Psoas muscle (tissue), 8 donors: Measurements from ENCODE around the gene TGFBR2. TPM values are rescaled to one million over a fixed set of nuclear protein-coding genes. Genes with fewer than 3 reads are reported as not detected.
A peak's percentile ranks its signal among the peaks of the same experiment; 100 is the strongest.
"Not testable (repeated sequence)": the region's sequence is repeated elsewhere in the genome, so short reads cannot be mapped to it uniquely, and the experiment has no call there.

Source experiments
- ATAC-seq, 4 donors: fragments of 200-7000 bp; cut with Tn5 transposase; one replicate each; pipeline ENCODE4 v1.9.1; 2020; ENCODE audit warnings: moderate library complexity in 3 of 4, mild to moderate bottlenecking in 2 of 4
- DNase-seq, 2 donors: peaks; one replicate each; pipeline ENCODE4 v3.0.0-alpha.2; 2020
- H3K27ac ChIP-seq: fragments of 200-600 bp; one replicate; pipeline ENCODE4 v1.8.0; 2022
- H3K27me3 ChIP-seq, 3 donors: fragments of 200-600 bp in 1 of 3; one replicate each; pipeline versions ENCODE4 v1.6.1 to v1.8.0; 2013 to 2022; ENCODE audit warnings: low read length in 2 of 3, mild to moderate bottlenecking in 2 of 3, moderate library complexity in 1 of 3; ENCODE audit not compliant: insufficient read depth in 3 of 3
- H3K36me3 ChIP-seq, 2 donors: fragments of 200-600 bp in 1 of 2; one replicate each; pipeline versions ENCODE4 v1.6.1 to v1.8.0; 2013 to 2022; ENCODE audit warnings: low read depth in 1 of 2, mild to moderate bottlenecking in 1 of 2, moderate library complexity in 1 of 2; ENCODE audit not compliant: insufficient read depth in 1 of 2
- H3K4me1 ChIP-seq: fragments of 200-600 bp; one replicate; pipeline ENCODE4 v1.8.0; 2022
- H3K4me3 ChIP-seq: fragments of 200-600 bp; one replicate; pipeline ENCODE4 v1.8.0; 2022; ENCODE audit warnings: mild to moderate bottlenecking
- H3K9me3 ChIP-seq: fragments of 200-600 bp; one replicate; pipeline ENCODE4 v1.8.0; 2022
- CTCF ChIP-seq: fragments of 200-600 bp; IDR thresholded peaks from one replicate; pipeline ENCODE4 v1.8.0; 2022; ENCODE audit warnings: antibody characterized with exemption
- WGBS, 3 donors: extraction: QIAGEN DNeasy Blood & Tissue Kit; methylation state at CpG; one replicate each; pipeline versions ENCODE4 v1.1.6 to v1.1.7; 2013; 5-methylcytosine and 5-hydroxymethylcytosine counted together
- intact Hi-C, 2 donors: fragments of 100-400 bp; cut with DNase I; formaldehyde crosslinking; loops; one replicate each; pipeline versions ENCODE4 v1.11.0 to v1.14.2; 2022
- polyA plus RNA-seq, 3 donors: library from polyadenylated mRNA; stranded (reverse); fragments of 200-250 nt; gene quantifications; one replicate each; pipeline ENCODE4 v1.2.3, GENCODE V29; 2013
- total RNA-seq, 4 donors: library from RNA; stranded (reverse); fragmentation: NEBNext Ultra II Directional in 2 of 4; extraction: Animal tissue kit (Norgen Biotek cat#: 25700) in 2 of 4; gene quantifications; one replicate each; pipeline versions ENCODE4 v1.2.1 to v1.2.4, GENCODE V29; 2021 to 2023
- donor health status: healthy with polysubstance abuse.
- donor health status: DM: no; HTN: no; CAD: no; lungs with moderate emphysema.
- donor health status: Bipolar disorder and iron deficiency.
- donor health status: healthy.
- donor health status: DM: yes; HTN: yes; CAD: no.
- donor health status: DM: no; HTN: no; CAD: no.
- donor health status: DM: no; HTN: no; CAD: no.
- donor health status: DM: yes; HTN: yes; CAD: no.

The TGFBR2 gene
- total and polyA plus RNA-seq, 7 donors, result 19.7 to 58.8 (median 42.6) TPM

DNA sequence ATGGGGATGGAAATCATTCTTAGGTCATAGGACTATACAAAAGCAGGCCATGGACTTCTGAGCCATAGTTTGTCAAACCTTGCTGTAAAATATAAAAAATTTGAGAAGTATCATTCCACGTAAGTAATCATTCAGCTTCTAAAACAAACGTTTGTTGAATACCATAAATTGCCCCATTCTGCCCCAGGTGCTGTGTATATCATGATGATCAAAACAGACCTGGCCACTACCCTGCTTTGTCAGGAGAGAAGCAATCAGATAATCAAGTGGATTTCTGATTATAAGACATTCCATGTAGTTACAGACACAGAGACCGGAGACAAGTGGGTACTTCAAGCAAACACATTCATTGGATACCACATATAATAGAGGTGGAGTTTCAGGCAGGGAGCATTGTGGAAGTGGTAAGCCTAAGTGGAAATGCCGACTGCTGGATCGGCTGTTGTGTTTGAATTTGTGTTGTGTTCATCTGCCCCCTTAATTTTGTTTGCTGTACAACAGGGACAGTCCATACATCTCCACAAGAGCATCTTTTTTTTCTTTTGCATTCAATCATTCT, 61.7 kb downstream of the TGFBR2 start:
- H3K27ac ChIP-seq, result no peak overlapping the region
- peaks cover 8% of the 10 kb centered on the region for H3K4me1 ChIP-seq
- DNase-seq (no peak), ATAC-seq (no peak)
- WGBS, 3 donors, result 83 to 85% (median 84%) methylated on average over 5 of the region's 5 CpGs
- H3K36me3 ChIP-seq, result peaks cover 3 to 19% of the 10 kb centered on the region in 2 donors
- H3K9me3 ChIP-seq, result no peaks in the 10 kb centered on the region
- H3K4me3 ChIP-seq, result no peak overlapping the region
- H3K27me3 ChIP-seq, result no peaks in the 10 kb centered on the region
- intact Hi-C loops, result no loop called here
- TF ChIP-seq CTCF, result no peak

DNA sequence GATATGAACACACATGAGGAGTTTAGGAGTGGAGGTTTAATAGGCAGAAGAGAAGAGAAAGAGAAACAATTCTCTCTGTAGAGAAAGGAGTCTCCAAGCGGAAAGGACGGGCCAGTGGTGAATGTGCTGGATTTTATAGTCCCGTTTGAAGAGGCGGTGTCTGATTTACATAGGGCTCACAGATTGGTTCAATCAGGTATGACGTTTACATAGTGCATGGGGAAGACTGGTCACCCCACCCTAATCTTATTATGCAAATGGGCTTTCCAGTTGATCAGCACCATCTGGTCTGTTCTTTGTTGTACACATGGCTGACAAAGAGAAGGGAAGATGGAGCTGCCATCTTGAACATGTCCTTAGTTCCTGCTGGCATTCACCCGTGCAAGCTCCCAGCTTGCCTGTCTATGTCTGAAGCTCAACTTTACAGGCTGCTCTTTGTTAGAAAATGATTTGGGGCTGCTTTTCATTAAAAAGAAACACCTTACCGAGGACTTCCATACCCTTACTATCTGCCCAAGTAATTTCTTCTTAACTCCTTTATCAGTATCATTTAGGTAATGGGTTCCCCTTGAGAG, 63.0 kb downstream of the TGFBR2 start:
- H3K4me1 ChIP-seq, H3K27me3 ChIP-seq, intact Hi-C loops, H3K27ac ChIP-seq, H3K4me3 ChIP-seq, H3K9me3 ChIP-seq, ATAC-seq, DNase-seq: not testable (repeated sequence)
- WGBS, 3 donors, result 96 to 97% (median 97%) methylated on average over 7 of the region's 7 CpGs
- H3K36me3 ChIP-seq, result peaks cover 3 to 28% of the 10 kb centered on the region in 2 donors

- H3K36me3 ChIP-seq, result peaks cover 8 to 35% of the 10 kb centered on the region in 2 donors
- no peak for DNase-seq
- peaks cover 5% of the 10 kb centered on the region for H3K4me1 ChIP-seq
Observed at GRCh38 chr3:30670292-30670691, 63.9 kb downstream of the TGFBR2 start.

GRCh38 chr3:30671527-30672286, 65.3 kb downstream of the TGFBR2 start:
- H3K4me1 ChIP-seq, result peaks cover 5% of the 10 kb centered on the region
- peaks cover 9 to 44% of the 10 kb centered on the region in 2 donors for H3K36me3 ChIP-seq
- H3K9me3 ChIP-seq, result no peaks in the 10 kb centered on the region
- TF ChIP-seq CTCF, result no peak
- WGBS, 3 donors, result 97 to 98% (median 97%) methylated on average over 20 of the region's 20 CpGs
- DNase-seq, result no peak
- no peaks in the 10 kb centered on the region for H3K27me3 ChIP-seq
- intact Hi-C loops, result no loop called here
- no peak for ATAC-seq
- H3K4me3 ChIP-seq, result no peak overlapping the region
- H3K27ac ChIP-seq, result no peak overlapping the region

More at GRCh38 chr3:30670292-30670691, 63.9 kb downstream of the TGFBR2 start:
- H3K27me3 ChIP-seq, result no peaks in the 10 kb centered on the region
- intact Hi-C loops, result no loop called here
- H3K27ac ChIP-seq, result no peak overlapping the region
- no peak overlapping the region for H3K4me3 ChIP-seq
- ATAC-seq, result peak in 1 of 4 donors; percentile 23
- no peak for TF ChIP-seq CTCF
- no peaks in the 10 kb centered on the region for H3K9me3 ChIP-seq

GRCh38 chr3:30672287-30672735, 65.9 kb downstream of the TGFBR2 start:
- no peaks in the 10 kb centered on the region for H3K4me1 ChIP-seq
- TF ChIP-seq CTCF, result no peak
- peaks cover 9 to 50% of the 10 kb centered on the region in 2 donors for H3K36me3 ChIP-seq
- WGBS, 3 donors, result 89 to 97% (median 97%) methylated on average over 4 of the region's 4 CpGs
- ATAC-seq (no peak), DNase-seq (no peak)
- H3K27me3 ChIP-seq, result no peaks in the 10 kb centered on the region
- intact Hi-C loops, result no loop called here
- H3K4me3 ChIP-seq, result no peak overlapping the region
- H3K9me3 ChIP-seq, result no peaks in the 10 kb centered on the region
- no peak overlapping the region for H3K27ac ChIP-seq
